SK-N-SH (cell line): ENCODE measurements around the gene LCN15. TPM values are rescaled to one million over a fixed set of nuclear protein-coding genes. Genes with fewer than 3 reads are reported as not detected.

ENCODE experiments used
- CTCF ChIA-PET: fragments of 300-600, 350-600 bp; formaldehyde crosslinking; extraction: SDS; loops from one replicate; lab custom pipeline; 2021; lab: Yijun Ruan, JAX
- POLR2A ChIA-PET: fragments of 350-600 bp; sonication (Branson Sonifier 250); formaldehyde crosslinking; extraction: SDS; loops from one replicate; lab custom pipeline; 2020; ENCODE audit warnings: antibody characterized with exemption, inconsistent platforms; lab: Yijun Ruan, JAX
- DNase-seq: peaks from one replicate; pipeline ENCODE4 v3.0.0; 2012
- H2AFZ ChIP-seq: fragments of 200-600 bp; sonication (generic); 2 replicates; pipeline ENCODE4 v1.8.1; 2016; ENCODE audit warnings: antibody characterized with exemption, mild to moderate bottlenecking, low read depth
- H3F3A ChIP-seq: fragments of 200-600 bp; sonication (generic); replicated peaks from 2 replicates; pipeline ENCODE3; 2016; ENCODE audit warnings: antibody characterized with exemption, mild to moderate bottlenecking; ENCODE audit not compliant: insufficient read depth
- H3K27ac ChIP-seq, 2 experiments: fragments of 200-500 bp in 1 of 2; fragments of 200-600 bp in 1 of 2; sonication (Bioruptor generic) in 1 of 2; sonication (generic), shearing (Covaris generic) in 1 of 2; 2 replicates each; pipeline versions ENCODE4 v1.5.1 to v1.6.1; 2014 to 2016; ENCODE audit warnings: low read depth in 2 of 2, inconsistent platforms in 1 of 2, low read length in 1 of 2, mild to moderate bottlenecking in 1 of 2, mixed read lengths in 1 of 2
- H3K27me3 ChIP-seq: fragments of 200-600 bp; sonication (generic), shearing (Covaris generic); 2 replicates; pipeline ENCODE4 v1.6.1; 2016; ENCODE audit warnings: mixed run types; ENCODE audit not compliant: insufficient read depth
- H3K36me3 ChIP-seq, 2 experiments: fragments of 200-500 bp in 1 of 2; fragments of 200-600 bp in 1 of 2; sonication (Bioruptor generic) in 1 of 2; sonication (generic) in 1 of 2; replicated peaks in 1 of 2; 2 replicates each; pipeline versions ENCODE3 to v1.5.1; 2014 to 2016; ENCODE audit warnings: low read length in 1 of 2, mild to moderate bottlenecking in 1 of 2; ENCODE audit not compliant: insufficient read depth in 2 of 2, control insufficient read depth in 1 of 2
- H3K4me1 ChIP-seq, 2 experiments: fragments of 200-500 bp in 1 of 2; fragments of 200-600 bp in 1 of 2; sonication (Bioruptor generic) in 1 of 2; sonication (generic), shearing (Covaris generic) in 1 of 2; 2 replicates each; pipeline versions ENCODE4 v1.5.1 to v1.6.1; 2014 to 2016; ENCODE audit warnings: low read depth in 1 of 2, low read length in 1 of 2, mixed run types in 1 of 2; ENCODE audit not compliant: insufficient read depth in 2 of 2, control insufficient read depth in 1 of 2
- H3K4me2 ChIP-seq: fragments of 200-600 bp; sonication (generic), shearing (Covaris generic); 2 replicates; pipeline ENCODE4 v1.6.1; 2017; ENCODE audit warnings: mixed run types
- H3K4me3 ChIP-seq, 2 experiments: fragments of 200-500 bp in 1 of 2; fragments of 200-600 bp in 1 of 2; sonication (Bioruptor generic) in 1 of 2; sonication (generic), shearing (Covaris generic) in 1 of 2; 2 replicates each; pipeline versions ENCODE4 v1.5.1 to v1.8.1; 2014 to 2016; ENCODE audit warnings: low read depth in 2 of 2, inconsistent platforms in 1 of 2, low read length in 1 of 2, mild to moderate bottlenecking in 1 of 2, mixed read lengths in 1 of 2, moderate library complexity in 1 of 2
- H3K79me2 ChIP-seq: fragments of 200-600 bp; sonication (generic); 2 replicates; pipeline ENCODE4 v1.8.1; 2017; ENCODE audit warnings: mild to moderate bottlenecking; ENCODE audit not compliant: insufficient read depth
- H3K9ac ChIP-seq: fragments of 200-600 bp; sonication (generic); 2 replicates; pipeline ENCODE4 v1.6.1; 2017; ENCODE audit warnings: mixed run types
- H3K9me2 ChIP-seq: fragments of 200-600 bp; sonication (generic); 2 replicates; pipeline ENCODE4 v1.6.1; 2017; ENCODE audit warnings: mixed run types
- H3K9me3 ChIP-seq: fragments of 200-600 bp; sonication (generic); 2 replicates; pipeline ENCODE4 v1.6.1; 2017; ENCODE audit warnings: mixed run types, mild to moderate bottlenecking, moderate library complexity
- H4K20me1 ChIP-seq: fragments of 200-600 bp; sonication (generic); 2 replicates; pipeline ENCODE4 v1.6.1; 2017; ENCODE audit warnings: mild to moderate bottlenecking, mixed run types; ENCODE audit not compliant: insufficient read depth
- ELF1 ChIP-seq: IDR thresholded peaks from 2 replicates; pipeline ENCODE4 v1.4.0; 2012
- EZH2phosphoT487 ChIP-seq: fragments of 200-600 bp; sonication (generic); IDR thresholded peaks from 2 replicates; pipeline ENCODE4 v1.6.1; 2017; ENCODE audit warnings: low read depth, mixed run types, mild to moderate bottlenecking, antibody characterized with exemption, moderate library complexity, borderline replicate concordance
- MXI1 ChIP-seq: IDR thresholded peaks from 2 replicates; pipeline ENCODE4 v1.6.1; 2012; ENCODE audit warnings: mild to moderate bottlenecking, low read depth, low read length, improper control_type of control experiment
- NFIC ChIP-seq: IDR thresholded peaks from 2 replicates; pipeline ENCODE4 v1.4.0; 2012; ENCODE audit warnings: borderline replicate concordance
- NRF1 ChIP-seq: IDR thresholded peaks from 2 replicates; pipeline ENCODE4 v1.6.1; 2012; ENCODE audit warnings: low read depth, mild to moderate bottlenecking, low read length
- RFX5 ChIP-seq: IDR thresholded peaks from 2 replicates; pipeline ENCODE4 v1.6.1; 2012; ENCODE audit warnings: mild to moderate bottlenecking, improper control_type of control experiment, low read length
- RXRA ChIP-seq: IDR thresholded peaks from 2 replicates; pipeline ENCODE4 v1.4.0; 2012; ENCODE audit warnings: low read depth, mild to moderate bottlenecking, borderline replicate concordance
- SIN3A ChIP-seq: IDR thresholded peaks from 2 replicates; pipeline ENCODE4 v1.6.1; 2012; ENCODE audit warnings: low read depth, mild to moderate bottlenecking, low read length, moderate library complexity, borderline replicate concordance
- TAF1 ChIP-seq: IDR thresholded peaks from 2 replicates; pipeline ENCODE4 v1.6.1; 2012; ENCODE audit warnings: low read depth, mild to moderate bottlenecking, low read length, moderate library complexity, borderline replicate concordance
- TCF12 ChIP-seq: IDR thresholded peaks from 2 replicates; pipeline ENCODE4 v1.4.0; 2012
- WGBS: methylation state at CpG from one replicate; pipeline ENCODE4 v1.1.6; 2017; ENCODE audit warnings: low lambda C conversion rate; 5-methylcytosine and 5-hydroxymethylcytosine counted together
- polyA plus RNA-seq, 3 experiments: library from polyadenylated mRNA; depleted of rRNA; stranded (reverse); fragments of >200 nt; gene quantifications; 2 replicates each; pipeline ENCODE4 v1.2.3, GENCODE V29; 2012
- TF ChIP-seq, protein P1 (sequence below): IDR thresholded peaks from 2 replicates; pipeline ENCODE4 v1.4.0; 2012; ENCODE audit warnings: low read depth
- TF ChIP-seq, protein P2 (sequence below): fragments of 200-600 bp; sonication (generic); IDR thresholded peaks from 2 replicates; pipeline ENCODE4 v1.6.1; 2017; ENCODE audit warnings: antibody characterized with exemption, mild to moderate bottlenecking, moderate library complexity
- TF ChIP-seq, protein P3 (sequence below): IDR thresholded peaks from 2 replicates; pipeline ENCODE4 v1.6.1; 2012; ENCODE audit warnings: mild to moderate bottlenecking, low read depth, low read length, moderate library complexity
- TF ChIP-seq, protein P4 (sequence below): IDR thresholded peaks from 2 replicates; pipeline ENCODE4 v1.4.0; 2012; ENCODE audit warnings: low read depth, borderline replicate concordance

LCN15 gene
- polyA plus RNA-seq, 1 of the 3 experiments (the other 2 are of a cell fraction): 0.08 TPM

DNA sequence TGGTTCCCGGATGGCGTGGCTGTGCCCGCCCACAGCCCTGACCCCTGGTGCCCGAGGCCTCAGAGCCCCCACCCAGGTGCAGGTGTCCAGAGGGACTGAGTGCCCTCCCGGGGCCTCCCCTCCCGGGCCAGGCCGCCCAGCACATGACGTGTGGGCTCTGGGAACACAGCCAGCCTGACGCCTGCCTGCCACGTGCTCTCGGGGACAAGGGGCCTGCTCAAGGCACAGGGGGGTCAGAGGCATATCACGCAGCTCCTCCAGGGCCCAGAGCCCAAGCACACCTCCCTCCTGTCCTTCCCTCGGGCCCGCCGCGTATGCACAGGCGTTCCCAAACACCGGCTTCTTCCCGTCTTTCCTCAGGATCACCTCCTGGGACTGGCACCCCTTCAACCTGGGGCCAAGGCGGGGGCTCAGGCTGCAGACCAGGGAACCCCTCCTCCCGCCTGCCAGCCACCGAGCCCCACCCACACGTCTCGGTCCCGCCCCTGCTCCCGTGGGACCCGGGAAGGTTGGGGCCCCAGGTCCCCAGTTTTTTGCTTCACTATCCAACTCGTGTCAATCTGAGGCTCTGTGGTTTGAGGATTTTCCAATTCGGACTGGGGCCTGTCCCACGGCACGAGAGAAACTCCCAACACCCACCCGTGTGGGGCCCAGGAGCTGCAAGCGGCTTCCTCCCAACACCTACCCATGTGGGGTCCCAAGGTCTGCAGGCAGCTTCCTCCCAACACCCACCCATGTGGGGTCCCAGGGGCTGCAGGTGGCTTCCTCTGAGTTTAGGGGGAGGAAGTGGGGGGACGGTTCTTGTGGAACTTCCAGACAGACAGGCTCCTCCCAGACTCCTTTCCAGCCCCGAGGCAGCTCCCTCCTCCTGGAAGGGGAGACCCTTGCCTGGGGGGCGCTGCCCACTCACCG, 23.1 kb downstream of the LCN15 start:
- H3K79me2 ChIP-seq: no peaks in the 10 kb centered on the region
- WGBS: 70% methylated on average over 25 of the region's 37 CpGs
- H2AFZ ChIP-seq: no peak overlapping the region
- ChIA-PET CTCF (interaction anchor here (0.6 to 4.2 kb wide), 6 partner anchors 13 to 409 kb away, joined by 3 to 34 read pairs (median 6); partner anchors contain the start of gene LCN8), POLR2A (interaction anchor here (1.0 kb wide), 1 partner anchor 13 kb away, joined by 3 read pairs; no protein-coding TSS in a partner anchor)
- no peak overlapping the region for H3K9ac ChIP-seq
- TF ChIP-seq TAF1 (no peak), SIN3A (no peak)
- TF ChIP-seq, protein P1, sequence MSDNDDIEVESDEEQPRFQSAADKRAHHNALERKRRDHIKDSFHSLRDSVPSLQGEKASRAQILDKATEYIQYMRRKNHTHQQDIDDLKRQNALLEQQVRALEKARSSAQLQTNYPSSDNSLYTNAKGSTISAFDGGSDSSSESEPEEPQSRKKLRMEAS: 0 out of 2 replicates have a peak, but pooled peaks have one; percentile 15
- no peaks in the 10 kb centered on the region for H3K27me3 ChIP-seq
- no peaks in the 10 kb centered on the region for H4K20me1 ChIP-seq
- no peak overlapping the region for H3K4me2 ChIP-seq
- H3K9me3 ChIP-seq: no peaks in the 10 kb centered on the region
- H3K9me2 ChIP-seq: no peaks in the 10 kb centered on the region
- DNase-seq: peak; percentile 68
- no peaks in the 10 kb centered on the region for H3K36me3 ChIP-seq
- H3K4me1 ChIP-seq: peaks cover 0 to 5% of the 10 kb centered on the region in 2 experiments; a peak in 1 of 4 replicates
- no peak overlapping the region for H3K27ac ChIP-seq
- no peak overlapping the region for H3K4me3 ChIP-seq
- no peaks in the 10 kb centered on the region for H3F3A ChIP-seq

DNA sequence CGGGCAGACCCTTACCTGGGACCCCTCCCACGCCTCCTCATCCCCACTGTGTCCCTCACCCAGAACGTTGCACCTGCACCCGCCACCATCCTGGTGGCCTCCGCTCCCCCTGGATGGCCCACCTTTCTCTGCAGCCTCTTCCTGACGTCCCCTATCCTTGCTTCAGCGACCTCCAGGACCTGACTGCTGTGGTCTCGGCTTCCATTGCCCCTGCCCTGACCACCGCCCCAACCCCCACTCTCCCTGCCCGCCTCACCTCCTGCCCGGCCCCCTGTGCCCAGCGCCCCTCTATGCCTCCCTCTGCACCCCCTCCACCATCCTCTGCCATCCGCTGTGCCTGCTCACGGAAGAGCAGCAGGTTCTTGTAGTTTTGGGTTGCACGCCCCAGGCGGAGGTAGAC, 23.8 kb downstream of the LCN15 start:
- no peaks in the 10 kb centered on the region for H3K27me3 ChIP-seq

More for the DNA sequence above, 23.8 kb downstream of the LCN15 start:
- no peaks in the 10 kb centered on the region for H3K36me3 ChIP-seq
- H3K4me3 ChIP-seq: no peak overlapping the region
- no peaks in the 10 kb centered on the region for H3K9me3 ChIP-seq
- no peak overlapping the region for H2AFZ ChIP-seq
- POLR2A ChIA-PET: interaction anchor here (1.0 kb wide), 1 partner anchor 12 kb away, joined by 3 read pairs; no protein-coding TSS in a partner anchor
- TF ChIP-seq NFIC (no peak), TAF1 (no peak), RFX5 (no peak), EZH2phosphoT487 (no peak), MXI1 (no peak), NRF1 (no peak), RXRA (no peak), ELF1 (no peak), TCF12 (no peak)
- TF ChIP-seq, protein P2, sequence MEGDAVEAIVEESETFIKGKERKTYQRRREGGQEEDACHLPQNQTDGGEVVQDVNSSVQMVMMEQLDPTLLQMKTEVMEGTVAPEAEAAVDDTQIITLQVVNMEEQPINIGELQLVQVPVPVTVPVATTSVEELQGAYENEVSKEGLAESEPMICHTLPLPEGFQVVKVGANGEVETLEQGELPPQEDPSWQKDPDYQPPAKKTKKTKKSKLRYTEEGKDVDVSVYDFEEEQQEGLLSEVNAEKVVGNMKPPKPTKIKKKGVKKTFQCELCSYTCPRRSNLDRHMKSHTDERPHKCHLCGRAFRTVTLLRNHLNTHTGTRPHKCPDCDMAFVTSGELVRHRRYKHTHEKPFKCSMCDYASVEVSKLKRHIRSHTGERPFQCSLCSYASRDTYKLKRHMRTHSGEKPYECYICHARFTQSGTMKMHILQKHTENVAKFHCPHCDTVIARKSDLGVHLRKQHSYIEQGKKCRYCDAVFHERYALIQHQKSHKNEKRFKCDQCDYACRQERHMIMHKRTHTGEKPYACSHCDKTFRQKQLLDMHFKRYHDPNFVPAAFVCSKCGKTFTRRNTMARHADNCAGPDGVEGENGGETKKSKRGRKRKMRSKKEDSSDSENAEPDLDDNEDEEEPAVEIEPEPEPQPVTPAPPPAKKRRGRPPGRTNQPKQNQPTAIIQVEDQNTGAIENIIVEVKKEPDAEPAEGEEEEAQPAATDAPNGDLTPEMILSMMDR: no peak
- TF ChIP-seq, protein P3, sequence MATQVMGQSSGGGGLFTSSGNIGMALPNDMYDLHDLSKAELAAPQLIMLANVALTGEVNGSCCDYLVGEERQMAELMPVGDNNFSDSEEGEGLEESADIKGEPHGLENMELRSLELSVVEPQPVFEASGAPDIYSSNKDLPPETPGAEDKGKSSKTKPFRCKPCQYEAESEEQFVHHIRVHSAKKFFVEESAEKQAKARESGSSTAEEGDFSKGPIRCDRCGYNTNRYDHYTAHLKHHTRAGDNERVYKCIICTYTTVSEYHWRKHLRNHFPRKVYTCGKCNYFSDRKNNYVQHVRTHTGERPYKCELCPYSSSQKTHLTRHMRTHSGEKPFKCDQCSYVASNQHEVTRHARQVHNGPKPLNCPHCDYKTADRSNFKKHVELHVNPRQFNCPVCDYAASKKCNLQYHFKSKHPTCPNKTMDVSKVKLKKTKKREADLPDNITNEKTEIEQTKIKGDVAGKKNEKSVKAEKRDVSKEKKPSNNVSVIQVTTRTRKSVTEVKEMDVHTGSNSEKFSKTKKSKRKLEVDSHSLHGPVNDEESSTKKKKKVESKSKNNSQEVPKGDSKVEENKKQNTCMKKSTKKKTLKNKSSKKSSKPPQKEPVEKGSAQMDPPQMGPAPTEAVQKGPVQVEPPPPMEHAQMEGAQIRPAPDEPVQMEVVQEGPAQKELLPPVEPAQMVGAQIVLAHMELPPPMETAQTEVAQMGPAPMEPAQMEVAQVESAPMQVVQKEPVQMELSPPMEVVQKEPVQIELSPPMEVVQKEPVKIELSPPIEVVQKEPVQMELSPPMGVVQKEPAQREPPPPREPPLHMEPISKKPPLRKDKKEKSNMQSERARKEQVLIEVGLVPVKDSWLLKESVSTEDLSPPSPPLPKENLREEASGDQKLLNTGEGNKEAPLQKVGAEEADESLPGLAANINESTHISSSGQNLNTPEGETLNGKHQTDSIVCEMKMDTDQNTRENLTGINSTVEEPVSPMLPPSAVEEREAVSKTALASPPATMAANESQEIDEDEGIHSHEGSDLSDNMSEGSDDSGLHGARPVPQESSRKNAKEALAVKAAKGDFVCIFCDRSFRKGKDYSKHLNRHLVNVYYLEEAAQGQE: no peak
- TF ChIP-seq, protein P4, sequence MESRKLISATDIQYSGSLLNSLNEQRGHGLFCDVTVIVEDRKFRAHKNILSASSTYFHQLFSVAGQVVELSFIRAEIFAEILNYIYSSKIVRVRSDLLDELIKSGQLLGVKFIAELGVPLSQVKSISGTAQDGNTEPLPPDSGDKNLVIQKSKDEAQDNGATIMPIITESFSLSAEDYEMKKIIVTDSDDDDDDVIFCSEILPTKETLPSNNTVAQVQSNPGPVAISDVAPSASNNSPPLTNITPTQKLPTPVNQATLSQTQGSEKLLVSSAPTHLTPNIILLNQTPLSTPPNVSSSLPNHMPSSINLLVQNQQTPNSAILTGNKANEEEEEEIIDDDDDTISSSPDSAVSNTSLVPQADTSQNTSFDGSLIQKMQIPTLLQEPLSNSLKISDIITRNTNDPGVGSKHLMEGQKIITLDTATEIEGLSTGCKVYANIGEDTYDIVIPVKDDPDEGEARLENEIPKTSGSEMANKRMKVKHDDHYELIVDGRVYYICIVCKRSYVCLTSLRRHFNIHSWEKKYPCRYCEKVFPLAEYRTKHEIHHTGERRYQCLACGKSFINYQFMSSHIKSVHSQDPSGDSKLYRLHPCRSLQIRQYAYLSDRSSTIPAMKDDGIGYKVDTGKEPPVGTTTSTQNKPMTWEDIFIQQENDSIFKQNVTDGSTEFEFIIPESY: no peak
- TF ChIP-seq, all 33 proteins: peak for 0
- Histone ChIP-seq H3F3A (no peaks in the 10 kb centered on the region), H4K20me1 (no peaks in the 10 kb centered on the region), H3K4me1 (peaks cover 0 to 5% of the 10 kb centered on the region in 2 experiments; a peak in 1 of 4 replicates), H3K9ac (no peak overlapping the region), H3K27ac (no peak overlapping the region), H3K9me2 (no peaks in the 10 kb centered on the region), H3K79me2 (no peaks in the 10 kb centered on the region), H3K4me2 (no peak overlapping the region)
- DNase-seq: no peak
- 68% methylated on average over 16 of the region's 16 CpGs for WGBS
- CTCF ChIA-PET: interaction anchor here (0.6 kb wide), 1 partner anchor 410 kb away, joined by 3 read pairs; no protein-coding TSS in a partner anchor
